Measurements from ENCODE around the gene SLC25A43. TPM values are rescaled to one million over a fixed set of nuclear protein-coding genes. Genes with fewer than 3 reads are reported as not detected.
"Not testable (repeated sequence)": the region's sequence is repeated elsewhere in the genome, so short reads cannot be mapped to it uniquely, and the experiment has no call there.

The SLC25A43 gene
- total RNA-seq, 1 experiment from 2014 or later, result 19.8 TPM

DNA sequence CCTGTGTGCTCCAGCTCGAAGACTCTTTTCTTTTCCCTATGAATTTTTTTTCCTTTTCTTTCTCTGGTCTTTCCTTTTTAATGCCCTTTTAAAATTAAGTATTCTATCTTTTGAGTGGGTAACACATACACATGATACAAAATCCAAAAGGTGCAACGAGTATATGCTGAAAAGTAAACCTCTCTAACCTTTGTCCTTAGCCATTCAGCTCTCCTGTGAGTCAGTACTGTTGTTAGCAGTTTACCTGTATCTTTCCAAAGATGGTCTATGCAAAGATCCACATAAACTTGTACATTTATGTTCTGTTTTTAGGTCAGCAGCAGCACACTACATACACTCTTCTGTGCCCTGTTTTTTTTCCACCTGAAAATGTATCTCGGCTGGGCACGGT lies 28.7 kb downstream of the SLC25A43 start:
- no peaks in the 10 kb centered on the region for H3K9me3 ChIP-seq
- H3K4me3 ChIP-seq, result no peak overlapping the region
- DNase-seq, result no peak
- H3K27me3 ChIP-seq, result no peaks in the 10 kb centered on the region
- H3K36me3 ChIP-seq, result peaks cover 4% of the 10 kb centered on the region

DNA sequence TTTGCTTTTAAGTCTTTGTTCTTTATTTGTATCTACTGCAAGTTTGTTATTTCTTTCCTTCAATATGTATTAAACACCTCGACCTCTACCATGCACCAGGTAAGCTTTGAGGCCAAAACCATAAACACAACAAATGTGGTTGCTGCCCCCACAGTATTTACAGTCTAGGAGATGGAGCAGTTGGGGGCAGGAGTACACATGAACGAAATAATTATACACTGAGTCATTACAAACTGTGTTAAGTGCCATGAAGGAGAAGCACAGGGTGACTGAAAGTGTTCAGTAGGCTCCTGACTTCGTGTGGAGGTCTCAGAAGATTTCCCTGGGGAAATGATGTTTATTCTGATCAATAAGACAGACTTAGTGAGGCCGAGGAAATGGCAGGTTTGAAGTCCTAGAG lies 30.3 kb downstream of the SLC25A43 start:
- Histone ChIP-seq H3K9me3 (no peaks in the 10 kb centered on the region), H3K4me3 (no peak overlapping the region), H3K36me3 (peaks cover 4% of the 10 kb centered on the region), H3K27me3 (no peaks in the 10 kb centered on the region)
- DNase-seq, result no peak

DNA sequence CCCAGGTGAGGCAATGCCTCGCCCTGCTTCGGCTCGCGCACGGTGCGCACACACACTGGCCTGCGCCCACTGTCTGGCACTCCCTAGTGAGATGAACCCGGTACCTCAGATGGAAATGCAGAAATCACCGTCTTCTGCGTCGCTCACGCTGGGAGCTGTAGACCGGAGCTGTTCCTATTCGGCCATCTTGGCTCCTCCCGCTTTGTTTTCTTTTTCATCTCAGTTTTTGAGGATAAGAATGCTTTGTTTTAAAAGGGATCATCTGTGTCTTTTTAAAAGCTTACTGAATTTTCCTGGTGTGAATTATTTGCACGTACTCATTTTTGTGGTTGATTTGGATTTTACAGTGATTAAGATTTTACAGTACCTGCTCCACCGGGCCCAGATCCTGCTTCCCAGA lies 42.2 kb downstream of the SLC25A43 start:
- not testable (repeated sequence) for H3K9me3 ChIP-seq, H3K27me3 ChIP-seq, DNase-seq, H3K4me3 ChIP-seq, H3K36me3 ChIP-seq

DNA sequence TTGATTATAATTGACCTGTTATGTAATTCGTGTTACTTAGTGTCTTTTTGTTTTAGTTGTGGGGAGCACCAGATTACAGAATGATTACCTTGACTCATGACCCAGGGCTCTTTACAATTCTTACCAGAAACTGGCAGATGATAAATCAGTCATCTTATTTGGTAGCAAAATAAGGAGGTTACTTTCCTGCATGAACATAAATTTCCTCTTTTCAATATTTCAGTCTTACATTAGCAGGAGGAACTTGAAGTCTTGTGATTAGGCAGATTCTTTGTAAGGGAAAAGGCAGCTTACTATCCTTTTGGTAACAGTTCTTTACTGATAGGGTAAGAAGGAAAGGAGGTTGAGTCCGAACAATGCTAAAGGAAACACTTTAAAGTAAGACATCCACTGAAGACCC lies 43.1 kb downstream of the SLC25A43 start:
- no peaks in the 10 kb centered on the region for H3K27me3 ChIP-seq
- H3K36me3 ChIP-seq, result no peaks in the 10 kb centered on the region
- no peak for DNase-seq
- no peaks in the 10 kb centered on the region for H3K9me3 ChIP-seq
- no peak overlapping the region for H3K4me3 ChIP-seq

DNA sequence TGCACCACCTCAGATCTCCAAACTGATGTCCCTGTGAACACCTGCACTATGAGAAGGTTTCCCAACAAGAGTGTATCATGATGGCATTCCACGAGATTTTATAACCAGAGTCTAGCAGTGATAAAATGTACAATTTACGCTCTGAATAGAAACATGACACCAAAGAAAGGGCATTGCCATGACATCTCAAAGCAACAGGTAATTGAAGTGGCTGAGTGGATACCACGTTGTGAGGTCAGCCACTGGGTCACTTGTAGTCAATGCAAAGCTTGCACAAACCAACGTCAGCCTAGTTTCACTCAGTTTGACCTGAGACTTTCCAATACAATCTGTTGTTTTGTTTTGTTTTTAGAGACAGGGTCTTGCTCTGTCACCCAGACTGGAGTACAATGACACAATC lies 54.1 kb downstream of the SLC25A43 start:
- no peak for DNase-seq

DNA sequence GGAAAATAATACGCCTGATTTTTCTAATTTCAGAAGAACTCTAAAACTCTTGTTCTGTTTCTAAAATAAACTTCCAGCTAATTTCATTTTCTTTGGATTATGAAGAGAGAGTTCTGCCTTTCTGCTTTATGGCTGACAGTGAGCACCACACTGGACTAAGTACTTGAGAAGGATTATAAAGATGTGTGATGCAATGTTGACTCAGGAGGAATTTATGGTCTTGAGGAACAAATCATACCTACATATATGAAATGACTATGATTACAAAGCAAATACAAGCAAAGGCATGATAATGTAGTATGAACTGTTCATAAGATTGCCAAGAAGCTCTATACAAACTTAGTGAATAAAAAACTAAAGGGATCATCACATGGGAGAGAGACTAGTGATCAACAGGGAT lies 56.1 kb downstream of the SLC25A43 start:
- DNase-seq, result no peak
- Histone ChIP-seq H3K9me3 (no peaks in the 10 kb centered on the region), H3K27me3 (no peaks in the 10 kb centered on the region)

More for the DNA sequence above, 54.1 kb downstream of the SLC25A43 start:
- no peaks in the 10 kb centered on the region for H3K9me3 ChIP-seq
- no peaks in the 10 kb centered on the region for H3K27me3 ChIP-seq
- H3K36me3 ChIP-seq, result no peaks in the 10 kb centered on the region; the same call in 1 of the 2 replicates
- H3K4me3 ChIP-seq, result no peak overlapping the region

DNA sequence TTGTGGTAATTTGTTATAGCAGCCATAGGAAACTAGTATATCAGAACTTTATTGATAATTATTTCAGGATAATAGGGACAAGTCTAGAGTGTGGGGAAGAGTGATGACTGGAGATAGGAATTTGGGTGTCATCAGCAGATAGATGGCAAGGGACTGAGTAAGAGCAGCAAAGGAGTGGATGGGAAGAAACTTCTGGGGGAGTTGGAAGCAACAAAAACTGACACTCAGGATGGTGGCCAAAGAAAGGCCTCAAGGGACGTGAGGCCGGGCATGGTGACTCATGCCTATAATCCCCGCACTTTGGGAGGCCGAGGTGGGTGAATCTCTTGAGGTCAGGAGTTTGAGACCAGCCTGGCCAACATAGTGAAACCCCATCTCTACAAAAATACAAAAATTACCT lies 60.0 kb downstream of the SLC25A43 start:
- H3K36me3 ChIP-seq, result no peaks in the 10 kb centered on the region
- DNase-seq, result peak; percentile 23

More for the DNA sequence above, 56.1 kb downstream of the SLC25A43 start:
- Histone ChIP-seq H3K36me3 (no peaks in the 10 kb centered on the region; the same call in 1 of the 2 replicates), H3K4me3 (no peak overlapping the region)

DNA sequence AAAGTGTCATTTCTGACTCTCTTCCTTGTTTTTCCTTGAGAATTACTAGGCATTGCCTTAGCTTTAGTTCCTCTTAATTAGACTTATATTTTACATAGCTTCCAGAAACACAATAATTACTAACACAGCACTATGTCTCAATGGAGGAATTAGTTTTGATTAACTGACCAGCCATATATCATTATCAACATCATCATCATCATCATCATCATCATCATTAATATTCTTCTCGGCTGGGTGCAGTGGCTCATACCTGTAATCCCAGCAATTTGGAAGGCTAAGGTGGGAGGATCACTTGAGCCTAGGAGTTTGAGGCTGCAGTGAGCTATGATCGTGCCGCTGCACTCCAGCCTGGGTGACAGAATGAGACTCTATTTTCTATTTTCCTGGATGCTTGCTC lies 66.4 kb downstream of the SLC25A43 start:
- Histone ChIP-seq H3K36me3 (peaks cover 18% of the 10 kb centered on the region), H3K4me3 (no peak overlapping the region), H3K27me3 (no peaks in the 10 kb centered on the region), H3K9me3 (no peaks in the 10 kb centered on the region)
- no peak for DNase-seq

More for the DNA sequence above, 60.0 kb downstream of the SLC25A43 start:
- no peaks in the 10 kb centered on the region for H3K27me3 ChIP-seq
- no peak overlapping the region for H3K4me3 ChIP-seq
- no peaks in the 10 kb centered on the region for H3K9me3 ChIP-seq

DNA sequence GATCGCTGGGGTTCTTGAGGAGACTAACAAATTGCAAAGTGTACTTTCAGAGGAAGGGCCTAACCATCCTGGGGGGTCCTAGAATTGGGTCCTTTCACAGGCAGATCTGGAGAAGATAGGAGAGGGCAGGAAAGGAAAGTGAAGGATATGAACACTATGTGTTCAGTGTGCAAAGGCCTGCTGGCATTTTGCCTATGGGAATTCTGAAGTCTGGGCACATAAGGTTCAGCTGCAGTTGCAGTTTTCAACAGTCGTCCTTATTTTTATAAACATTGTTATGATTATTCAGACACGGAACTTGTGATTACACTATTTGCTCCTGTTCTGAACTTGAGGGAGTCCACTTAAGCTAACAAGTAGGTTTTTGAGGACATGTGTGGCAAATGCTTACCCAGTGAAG lies 67.8 kb downstream of the SLC25A43 start:
- no peak overlapping the region for H3K4me3 ChIP-seq
- H3K36me3 ChIP-seq, result peaks cover 27% of the 10 kb centered on the region
- no peak for DNase-seq
- H3K9me3 ChIP-seq, result no peaks in the 10 kb centered on the region
- no peaks in the 10 kb centered on the region for H3K27me3 ChIP-seq

DNA sequence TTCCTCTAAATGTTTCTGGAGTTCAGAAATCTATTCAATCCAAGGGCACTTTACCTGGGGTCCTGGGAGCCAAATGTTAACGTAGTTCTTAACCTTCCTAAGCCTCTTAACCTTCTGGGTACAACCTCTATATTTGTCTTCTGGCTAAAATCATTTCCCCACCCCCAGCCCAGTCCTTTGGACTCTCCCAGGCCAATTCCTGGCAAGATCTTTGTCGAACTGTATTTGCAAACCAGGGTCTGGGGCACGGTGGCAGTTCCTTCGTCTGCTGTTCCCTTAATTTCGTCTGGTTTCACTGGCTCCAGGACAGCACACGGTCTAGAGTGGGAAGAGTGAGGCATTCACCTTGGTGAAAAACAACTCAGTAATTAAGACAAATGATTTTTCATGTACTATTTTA lies 68.3 kb downstream of the SLC25A43 start:
- DNase-seq, result no peak

DNA sequence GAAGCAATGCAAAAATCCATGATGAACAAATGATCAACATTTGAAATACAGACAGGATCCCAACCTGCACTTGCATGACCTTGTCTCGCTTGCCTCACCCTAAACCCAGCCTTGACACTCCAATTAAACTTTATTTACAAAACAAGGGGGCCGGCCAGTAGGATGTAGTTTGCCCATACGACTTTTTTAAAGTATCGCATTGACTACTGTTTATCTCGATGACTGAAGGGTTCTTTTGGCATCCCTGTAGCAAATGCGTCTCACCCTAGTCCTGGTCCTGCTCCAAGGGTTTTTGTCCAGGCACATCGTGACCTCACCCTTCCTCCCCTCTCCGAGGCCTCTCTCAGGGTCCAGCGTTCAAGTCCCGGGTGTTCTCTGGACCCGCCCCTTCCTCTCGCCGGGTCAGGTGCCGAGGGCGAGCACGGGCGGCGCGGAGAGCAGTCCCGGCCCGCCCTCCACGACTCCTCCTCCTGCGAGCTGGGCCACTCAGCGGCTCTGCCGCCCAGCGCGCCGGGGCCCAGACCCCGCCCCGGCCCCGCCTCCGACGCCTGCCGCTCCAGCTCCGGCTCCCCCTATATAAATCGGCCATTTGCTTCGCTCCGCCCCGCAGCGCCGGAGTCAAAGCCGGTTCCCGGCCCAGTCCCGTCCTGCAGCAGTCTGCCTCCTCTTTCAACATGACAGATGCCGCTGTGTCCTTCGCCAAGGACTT lies 68.9 kb downstream of the SLC25A43 start, which contains the start of gene SLC25A5:
Gene SLC25A5, plus strand, starts transcription at position 603 of the 709 bp plus-strand sequence. Its CDS starts 72 bp downstream, at position 675.
- no peaks in the 10 kb centered on the region for H3K9me3 ChIP-seq
- peak; percentile 85 for DNase-seq
- H3K27me3 ChIP-seq, result no peaks in the 10 kb centered on the region
- peaks cover 27% of the 10 kb centered on the region for H3K36me3 ChIP-seq
- H3K4me3 ChIP-seq, result peak within 1 kb of the TSS; percentile 98

More for the DNA sequence above, 68.3 kb downstream of the SLC25A43 start:
- Histone ChIP-seq H3K4me3 (no peak overlapping the region; the same call in 1 of the 2 replicates), H3K9me3 (no peaks in the 10 kb centered on the region), H3K27me3 (no peaks in the 10 kb centered on the region), H3K36me3 (peaks cover 27% of the 10 kb centered on the region)

DNA sequence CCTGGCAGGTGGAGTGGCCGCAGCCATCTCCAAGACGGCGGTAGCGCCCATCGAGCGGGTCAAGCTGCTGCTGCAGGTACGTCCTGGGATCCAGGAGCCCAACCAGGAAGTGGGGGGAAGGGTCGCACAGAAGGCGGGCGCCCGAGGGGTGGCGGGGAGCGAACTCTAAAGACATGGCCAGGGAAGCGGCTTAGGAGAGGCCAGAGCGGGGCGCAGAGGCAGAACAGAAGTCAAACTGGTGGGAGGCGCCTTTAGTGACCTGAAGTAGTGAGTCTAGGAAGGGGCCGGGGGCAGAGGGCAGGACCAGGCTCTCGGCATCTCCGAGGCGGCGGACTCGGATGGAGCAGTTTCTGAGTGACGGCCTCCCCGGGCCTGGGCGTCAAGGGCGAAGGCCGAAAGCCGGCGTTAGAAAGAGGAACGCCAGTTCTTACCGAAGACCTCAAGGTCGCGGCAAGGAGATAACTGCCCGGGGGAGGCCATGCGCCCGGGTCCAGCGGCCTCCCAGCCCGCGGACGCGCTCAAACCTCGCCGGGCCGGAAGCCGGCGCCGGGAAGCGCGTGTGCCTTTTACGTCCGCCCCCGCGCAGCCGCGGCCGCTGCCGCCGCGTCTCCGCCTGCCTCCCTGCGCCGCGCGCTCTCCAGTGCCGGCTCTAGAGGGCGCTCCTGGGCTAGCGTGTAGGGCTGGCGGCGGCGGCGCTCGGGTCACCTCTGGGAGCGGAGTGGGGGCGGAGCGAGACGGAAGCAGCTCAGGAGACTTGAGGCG lies 69.6 kb downstream of the SLC25A43 start:
- peak; percentile 78 for DNase-seq
- Histone ChIP-seq H3K4me3 (peak overlapping the region; percentile 98), H3K27me3 (no peaks in the 10 kb centered on the region), H3K36me3 (peaks cover 27% of the 10 kb centered on the region), H3K9me3 (no peaks in the 10 kb centered on the region)

DNA sequence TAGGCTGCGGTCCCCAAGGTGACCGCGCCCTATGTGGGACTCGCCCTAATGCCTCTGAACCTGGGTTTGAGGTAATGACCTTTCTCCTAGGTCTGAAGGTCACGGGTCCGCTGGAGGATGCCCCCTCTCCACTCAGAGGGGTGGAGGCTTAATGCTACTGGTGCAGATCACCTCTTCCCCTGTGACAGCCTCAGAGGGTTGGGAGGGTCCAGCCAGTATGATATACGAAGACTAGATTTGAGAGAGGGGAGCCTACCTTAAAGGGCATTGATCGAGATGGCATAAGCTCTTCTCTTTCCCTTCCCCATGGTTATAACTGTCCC lies 70.1 kb downstream of the SLC25A43 start:
- peak overlapping the region; percentile 98 for H3K4me3 ChIP-seq
- no peaks in the 10 kb centered on the region for H3K9me3 ChIP-seq
- H3K36me3 ChIP-seq, result peaks cover 27% of the 10 kb centered on the region
- DNase-seq, result no peak
- H3K27me3 ChIP-seq, result no peaks in the 10 kb centered on the region

DNA sequence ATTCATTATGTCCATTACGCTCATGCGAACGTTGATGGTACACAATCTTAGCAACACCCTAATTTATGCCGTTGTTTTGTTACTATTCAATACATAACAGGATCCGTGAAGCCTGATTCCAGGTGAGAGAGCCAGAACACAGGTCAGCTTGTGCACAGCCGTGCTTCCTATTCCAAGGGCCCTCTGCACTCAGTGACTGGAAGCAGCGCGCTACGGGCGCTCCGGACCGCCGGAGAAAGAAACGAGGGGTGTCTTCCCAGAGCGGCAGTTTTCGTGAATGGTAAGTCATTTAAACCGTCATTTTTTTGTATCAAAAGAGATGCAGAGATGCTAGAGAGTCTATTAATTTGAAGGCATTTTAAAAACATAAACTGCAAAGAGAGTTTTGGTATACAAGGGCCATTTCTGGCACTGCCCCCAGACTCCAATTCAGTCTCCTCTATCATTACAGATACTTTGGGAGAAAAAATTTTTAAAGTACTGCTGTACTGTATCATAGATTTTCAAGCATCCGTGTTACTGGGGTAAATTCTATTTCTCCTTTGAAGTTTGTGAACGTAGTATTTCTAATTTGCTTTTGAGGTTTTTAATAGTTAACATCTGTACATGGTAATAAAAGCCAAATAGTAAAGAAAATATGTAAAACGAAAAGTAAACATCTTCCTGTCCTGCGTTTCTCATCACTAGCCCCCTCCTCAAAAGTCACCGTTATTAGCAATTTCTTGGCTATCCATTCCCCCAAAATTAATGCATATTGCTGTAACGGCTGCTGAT lies 75.7 kb downstream of the SLC25A43 start:
- H3K4me3 ChIP-seq, result no peak overlapping the region
- no peak for DNase-seq
- no peaks in the 10 kb centered on the region for H3K9me3 ChIP-seq
- H3K36me3 ChIP-seq, result peaks cover 17% of the 10 kb centered on the region
- no peaks in the 10 kb centered on the region for H3K27me3 ChIP-seq

DNA sequence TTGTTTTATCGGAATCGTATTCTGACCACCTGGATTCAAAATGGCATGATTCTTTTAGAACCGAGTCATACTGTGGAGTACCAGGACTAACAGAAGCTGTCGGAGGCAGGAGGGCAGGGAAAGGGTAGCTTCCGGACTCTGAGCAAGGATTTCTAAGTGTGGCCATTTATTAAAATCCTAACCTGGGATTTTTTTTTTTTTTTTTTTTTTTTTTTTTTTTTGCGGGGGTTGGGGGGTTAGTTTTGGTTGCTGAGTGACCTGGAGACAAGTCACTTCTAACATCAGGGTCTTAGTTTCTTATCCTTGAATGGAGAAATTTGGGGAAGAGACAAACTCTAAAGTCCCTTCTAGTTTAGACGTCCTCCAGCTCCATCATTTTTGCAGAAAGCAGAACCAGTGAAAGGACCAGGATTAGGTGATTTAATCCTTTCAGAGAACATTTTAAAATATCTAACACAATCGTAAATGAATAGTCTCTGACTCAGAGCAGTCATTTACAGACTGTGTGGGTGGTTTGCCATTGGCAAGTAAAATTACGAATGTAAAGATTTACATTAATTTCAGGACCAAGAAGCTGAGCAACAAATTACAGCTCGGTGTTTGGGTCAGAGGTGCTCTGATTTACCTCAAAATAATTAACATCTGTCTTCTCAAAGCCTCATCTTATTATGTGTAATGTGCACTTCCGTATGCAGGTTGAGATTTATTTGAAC lies 76.4 kb downstream of the SLC25A43 start:
- no peaks in the 10 kb centered on the region for H3K27me3 ChIP-seq
- no peak overlapping the region for H3K4me3 ChIP-seq
- no peak for DNase-seq
- peaks cover 10% of the 10 kb centered on the region for H3K36me3 ChIP-seq
- no peaks in the 10 kb centered on the region for H3K9me3 ChIP-seq

DNA sequence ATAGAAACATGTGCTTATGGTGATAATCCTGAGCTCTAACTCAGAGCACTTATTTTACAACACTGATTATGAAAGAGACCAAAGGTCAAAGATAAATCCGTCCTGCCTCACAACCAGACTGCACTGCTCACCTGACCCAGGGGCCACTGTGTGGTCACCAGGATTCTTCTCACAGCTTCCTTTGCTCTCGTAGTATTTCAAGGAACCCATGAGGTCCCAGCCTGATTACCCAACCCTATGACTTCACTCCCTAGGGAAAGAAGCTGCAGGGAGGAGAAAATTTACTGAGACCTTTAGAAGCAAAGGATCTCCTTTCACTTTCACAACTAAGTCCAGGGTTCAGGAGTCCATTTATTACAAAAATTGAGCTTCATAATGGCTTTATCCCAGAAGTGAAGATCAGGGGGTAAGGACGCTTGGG lies 78.7 kb downstream of the SLC25A43 start:
- Histone ChIP-seq H3K27me3 (no peaks in the 10 kb centered on the region), H3K4me3 (peak overlapping the region; percentile 12; the same call in 1 of the 2 replicates), H3K36me3 (no peaks in the 10 kb centered on the region), H3K9me3 (no peaks in the 10 kb centered on the region)
- DNase-seq, result peak; percentile 13
